HG02970 (cell line): Measurements from ENCODE around the gene SCMH1.

Source experiments
- ATAC-seq: cut with Tn5 transposase; IDR thresholded peaks from one replicate; pipeline ENCODE4 v1.9.1; 2021; ENCODE audit warnings: mild to moderate bottlenecking, moderate library complexity, moderate number of reproducible peaks; ENCODE audit not compliant: unreplicated experiment, low FRiP score

Gene SCMH1

DNA sequence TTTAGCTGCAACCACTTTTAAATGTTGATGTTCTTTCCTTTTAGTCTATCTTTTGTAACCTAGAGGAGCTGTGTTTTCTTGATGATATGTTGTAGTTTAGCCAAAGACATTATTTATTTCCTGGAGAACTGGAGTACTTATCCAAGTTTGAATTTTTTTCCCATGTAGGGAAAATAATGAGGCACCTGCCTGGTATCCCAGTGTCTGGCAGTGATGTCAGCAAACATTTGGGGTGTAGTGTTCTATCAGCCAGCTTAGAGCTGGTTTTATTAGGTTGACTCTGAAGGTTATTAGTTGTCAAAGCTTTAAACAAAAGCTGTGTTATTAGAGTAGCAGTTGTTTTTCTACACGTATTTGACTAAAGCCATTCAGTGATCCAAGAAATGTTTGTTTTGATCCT is 259.4 kb downstream of the SCMH1 start:
- ATAC-seq, result no peak

- ATAC-seq, result no peak
These were observed 260.2 kb downstream of the SCMH1 start for GRCh38 chr1:40981691-40982448.

GRCh38 chr1:40980453-40981121 is 261.5 kb downstream of the SCMH1 start:
- ATAC-seq, result no peak

- ATAC-seq, result peak; percentile 17
These were observed 262.0 kb downstream of the SCMH1 start for GRCh38 chr1:40980068-40980452.

GRCh38 chr1:40979241-40980067 is 262.7 kb downstream of the SCMH1 start, which contains the start of gene CTPS1:
Gene CTPS1 (plus strand): TSS chr1:40979696. CDS start chr1:40983291, 3,595 bp downstream.
- peak; percentile 80 for ATAC-seq

- ATAC-seq, result no peak
These were observed 263.2 kb downstream of the SCMH1 start for GRCh38 chr1:40978886-40979240.

DNA sequence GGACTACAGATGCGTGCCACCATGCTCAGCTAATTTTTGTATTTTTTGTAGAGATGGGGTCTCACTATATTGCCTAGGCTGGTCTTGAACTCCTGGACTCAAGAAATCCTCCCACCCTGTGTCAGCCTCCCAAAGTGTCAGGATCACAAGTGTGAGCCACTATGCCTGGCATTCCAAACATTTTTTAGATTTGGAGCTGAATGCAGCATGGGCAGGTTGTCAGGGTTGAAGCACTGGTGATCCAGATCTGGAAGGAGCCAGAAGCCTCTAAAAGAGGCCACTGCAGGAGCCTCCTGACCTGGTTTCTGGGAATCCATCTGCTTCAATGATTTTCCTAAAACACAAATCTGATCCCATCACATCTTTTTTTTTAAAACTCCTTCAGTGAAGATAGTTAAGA is 264.4 kb downstream of the SCMH1 start:
- no peak for ATAC-seq
